NB4 (cell line): Measurements from ENCODE around the gene JOSD1.

Experiments used
- POLR2A ChIP-seq: IDR thresholded peaks from 2 replicates; pipeline ENCODE4 v1.6.1; 2011; ENCODE audit warnings: mild to moderate bottlenecking; ENCODE audit not compliant: insufficient read length; ENCODE audit errors: extremely low read depth
- TF ChIP-seq, protein P1 (sequence below): IDR thresholded peaks from one replicate; pipeline ENCODE4 v1.5.1; 2012; ENCODE audit warnings: low read depth, low read length
- TF ChIP-seq, protein P2 (sequence below): IDR thresholded peaks from 2 replicates; pipeline ENCODE4 v1.6.1; 2011; ENCODE audit warnings: low read depth, low read length

DNA sequence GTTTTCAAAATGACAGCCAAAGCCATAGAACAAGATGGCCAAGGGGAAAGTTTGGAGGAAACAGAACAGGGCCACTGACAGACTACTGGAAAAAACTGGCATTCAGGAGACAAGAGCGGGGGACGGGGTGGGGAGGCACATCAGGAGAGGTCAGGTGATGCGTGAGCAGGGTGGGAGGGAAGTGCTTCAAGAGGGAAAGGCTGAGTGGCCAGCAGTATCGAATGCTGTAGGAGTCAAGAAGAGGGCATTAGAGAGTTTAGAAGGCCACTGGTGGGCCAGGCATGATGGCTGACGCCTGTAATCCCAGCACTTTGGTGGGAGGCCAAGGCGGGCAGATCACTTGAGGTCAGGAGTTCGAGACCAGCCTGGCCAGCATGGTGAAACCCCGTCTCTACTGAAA lies 13.2 kb upstream of the JOSD1 start:
- TF ChIP-seq, protein P1, sequence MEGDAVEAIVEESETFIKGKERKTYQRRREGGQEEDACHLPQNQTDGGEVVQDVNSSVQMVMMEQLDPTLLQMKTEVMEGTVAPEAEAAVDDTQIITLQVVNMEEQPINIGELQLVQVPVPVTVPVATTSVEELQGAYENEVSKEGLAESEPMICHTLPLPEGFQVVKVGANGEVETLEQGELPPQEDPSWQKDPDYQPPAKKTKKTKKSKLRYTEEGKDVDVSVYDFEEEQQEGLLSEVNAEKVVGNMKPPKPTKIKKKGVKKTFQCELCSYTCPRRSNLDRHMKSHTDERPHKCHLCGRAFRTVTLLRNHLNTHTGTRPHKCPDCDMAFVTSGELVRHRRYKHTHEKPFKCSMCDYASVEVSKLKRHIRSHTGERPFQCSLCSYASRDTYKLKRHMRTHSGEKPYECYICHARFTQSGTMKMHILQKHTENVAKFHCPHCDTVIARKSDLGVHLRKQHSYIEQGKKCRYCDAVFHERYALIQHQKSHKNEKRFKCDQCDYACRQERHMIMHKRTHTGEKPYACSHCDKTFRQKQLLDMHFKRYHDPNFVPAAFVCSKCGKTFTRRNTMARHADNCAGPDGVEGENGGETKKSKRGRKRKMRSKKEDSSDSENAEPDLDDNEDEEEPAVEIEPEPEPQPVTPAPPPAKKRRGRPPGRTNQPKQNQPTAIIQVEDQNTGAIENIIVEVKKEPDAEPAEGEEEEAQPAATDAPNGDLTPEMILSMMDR = no peak
- TF ChIP-seq POLR2A = no peak
- TF ChIP-seq, protein P2, sequence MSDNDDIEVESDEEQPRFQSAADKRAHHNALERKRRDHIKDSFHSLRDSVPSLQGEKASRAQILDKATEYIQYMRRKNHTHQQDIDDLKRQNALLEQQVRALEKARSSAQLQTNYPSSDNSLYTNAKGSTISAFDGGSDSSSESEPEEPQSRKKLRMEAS = no peak
